Heart left ventricle (tissue), 16 donors: Measurements from ENCODE around the gene EPB41L2. TPM values are rescaled to one million over a fixed set of nuclear protein-coding genes. Genes with fewer than 3 reads are reported as not detected.
A peak's percentile ranks its signal among the peaks of the same experiment; 100 is the strongest.

Experiments used
- ATAC-seq, 4 donors: fragments of 200-7000 bp; cut with Tn5 transposase; one replicate each; pipeline ENCODE4 v1.9.1; 2020 to 2022; ENCODE audit warnings: moderate library complexity in 4 of 4, mild to moderate bottlenecking in 3 of 4, moderate number of reproducible peaks in 1 of 4
- DNase-seq, 5 donors: peaks; one replicate each; pipeline ENCODE4 v3.0.0-alpha.2; 2020
- H3K27ac ChIP-seq, 12 donors: fragments of 200-600 bp; sonication (generic) in 4 of 12; one replicate each; pipeline versions ENCODE4 v1.5.0 to v1.8.0; 2016 to 2022; ENCODE audit warnings: mild to moderate bottlenecking in 2 of 12
- H3K27me3 ChIP-seq, 9 donors: fragments of 200-600 bp; sonication (generic) in 2 of 9; one replicate each; pipeline versions ENCODE4 v1.5.1 to v1.8.0; 2016 to 2022; ENCODE audit warnings: mild to moderate bottlenecking in 3 of 9
- H3K36me3 ChIP-seq, 9 donors: fragments of 200-600 bp; sonication (generic) in 2 of 9; one replicate each; pipeline versions ENCODE4 v1.5.0 to v1.8.0; 2018 to 2022; ENCODE audit warnings: mild to moderate bottlenecking in 2 of 9
- H3K4me1 ChIP-seq, 12 donors: fragments of 200-600 bp; sonication (generic) in 4 of 12; one replicate each; pipeline versions ENCODE4 v1.5.0 to v1.8.0; 2016 to 2022; ENCODE audit warnings: mild to moderate bottlenecking in 3 of 12
- H3K4me3 ChIP-seq, 12 donors: fragments of 200-600 bp; sonication (generic) in 4 of 12; one replicate each; pipeline versions ENCODE4 v1.5.0 to v1.8.0; 2017 to 2022; ENCODE audit warnings: mild to moderate bottlenecking in 9 of 12, moderate library complexity in 4 of 12
- H3K9me3 ChIP-seq, 12 donors: fragments of 200-600 bp; sonication (generic) in 4 of 12; one replicate each; pipeline versions ENCODE4 v1.5.0 to v1.8.0; 2016 to 2022; ENCODE audit warnings: mild to moderate bottlenecking in 1 of 12
- CTCF ChIP-seq, 12 donors: fragments of 200-600 bp; sonication (generic) in 4 of 12; IDR thresholded peaks; one replicate each; pipeline versions ENCODE4 v1.5.0 to v1.8.0; 2018 to 2022; ENCODE audit warnings: antibody characterized with exemption in 12 of 12, mild to moderate bottlenecking in 5 of 12
- POLR2A ChIP-seq, 2 donors: fragments of 450-650 bp; IDR thresholded peaks; one replicate each; pipeline ENCODE4 v1.6.1; 2017; ENCODE audit warnings: antibody characterized with exemption in 2 of 2, mild to moderate bottlenecking in 2 of 2, moderate library complexity in 2 of 2
- WGBS, 4 donors: extraction: QIAGEN DNeasy Blood & Tissue Kit in 2 of 4; methylation state at CpG; one replicate each; pipeline versions ENCODE4 v1.1.5 to v1.1.7; 2013 to 2018; 5-methylcytosine and 5-hydroxymethylcytosine counted together
- intact Hi-C, 10 donors: fragments of 100-400 bp; cut with DNase I; formaldehyde crosslinking; loops; one replicate each; pipeline versions ENCODE4 v1.11.1 to v1.14.2; 2022
- polyA plus RNA-seq, 2 donors: library from polyadenylated mRNA; stranded (reverse); fragments of 200-250 nt; gene quantifications; one replicate each; pipeline ENCODE4 v1.2.3, GENCODE V29; 2013
- total RNA-seq, 9 donors: library from RNA; depleted of rRNA in 2 of 9; stranded (reverse); fragments of >200 nt in 2 of 9; fragmentation: NEBNext Ultra II Directional in 3 of 9; extraction: Animal tissue kit (Norgen Biotek cat#: 25700) in 3 of 9; gene quantifications; one replicate each; pipeline versions ENCODE4 v1.1.0 to v1.2.4, GENCODE V29; 2016 to 2023
- donor health status: ischemic (EF 13 %, LVEDD 7.1; RV severe dilation, severe dysfunction).
- donor health status: healthy with polysubstance abuse.
- donor health status: DM: no; HTN: yes; CAD: no.
- donor health status: DM: no; HTN: no; CAD: no.
- donor health status: ischemic (EF 25% LVEDD 6.9; RV normal size, moderate dysfunction).
- donor health status: ischemic (EF 25% LVEDD 5.7; RV mildly dilated, moderate dysfunction).
- donor health status: healthy.
- donor health status: DM: yes; HTN: yes; CAD: no.
- donor health status: ischemic (EF 35%, LVEDD 5.7; RV mildly dilated, moderate dysfunction).
- donor health status: nonischemic (EF 11% LVEDD 7.7; RV severe dilation, severe dysfunction).
- donor health status: DM: yes; HTN: yes; CAD: no.
- donor health status: PGD.
- donor health status: ischemic (EF 29% LVEDD 5.4; RV normal size, mild dysfunction).
- donor health status: nonischemic (EF 23%, LVEDD 6.1; RV moderate dilation, normal function).

EPB41L2 gene
- total and polyA plus RNA-seq, 11 donors: 21.3 to 115 (median 51.9) TPM

GRCh38 chr6:131035582-131035981 is 27.5 kb downstream of the EPB41L2 start:
- intact Hi-C loops: no loop called here
- no peaks in the 10 kb centered on the region for H3K27me3 ChIP-seq
- DNase-seq: no peak

GRCh38 chr6:131033631-131034030 is 29.4 kb downstream of the EPB41L2 start:
- intact Hi-C loops: no loop called here
- no peak for DNase-seq
- Histone ChIP-seq H3K9me3 (no peaks in the 10 kb centered on the region), H3K36me3 (no peaks in the 10 kb centered on the region), H3K27ac (no peak overlapping the region), H3K4me3 (no peak overlapping the region), H3K27me3 (no peaks in the 10 kb centered on the region), H3K4me1 (peaks cover 0 to 27% (median 15%) of the 10 kb centered on the region in 12 donors)
- ATAC-seq: no peak
- TF ChIP-seq POLR2A (IDR thresholded peaks at IDR 0.05): no peak
- TF ChIP-seq CTCF (IDR thresholded peaks at IDR 0.05): no peak
- 61 to 71% (median 67%) methylated on average over 1 of the region's 1 CpG for WGBS, 4 donors

More at GRCh38 chr6:131035582-131035981, 27.5 kb downstream of the EPB41L2 start:
- ATAC-seq: no peak
- H3K27ac ChIP-seq: no peak overlapping the region
- 89 to 97% (median 95%) methylated on average over 1 of the region's 1 CpG for WGBS, 4 donors
- no peaks in the 10 kb centered on the region for H3K9me3 ChIP-seq
- H3K36me3 ChIP-seq: no peaks in the 10 kb centered on the region
- H3K4me1 ChIP-seq: peaks cover 0 to 20% (median 5%) of the 10 kb centered on the region in 12 donors
- no peak overlapping the region for H3K4me3 ChIP-seq
- TF ChIP-seq POLR2A (IDR thresholded peaks at IDR 0.05) (no peak), CTCF (IDR thresholded peaks at IDR 0.05) (no peak)

- peak in 2 of 5 donors; percentile 38 to 52 for DNase-seq
- ATAC-seq: peak; percentile 65 to 81 (median 73)
- 38 to 44% (median 39%) methylated on average over 6 to 7 of the region's 7 CpGs for WGBS, 4 donors
- H3K9me3 ChIP-seq: no peaks in the 10 kb centered on the region
- no peak for TF ChIP-seq POLR2A (IDR thresholded peaks at IDR 0.05)
- no peak for TF ChIP-seq CTCF (IDR thresholded peaks at IDR 0.05)
- no peaks in the 10 kb centered on the region for H3K27me3 ChIP-seq
- no peaks in the 10 kb centered on the region for H3K36me3 ChIP-seq
- intact Hi-C loops: loop anchor here in 1 of 10 donors (5.0 kb wide), 1 partner anchor 33 kb away; the partner anchor contains the start of gene EPB41L2
- H3K4me3 ChIP-seq: no peak overlapping the region
- H3K27ac ChIP-seq: peak overlapping the region in 7 of 12 donors; percentile 1 to 49 (median 41)
- peaks cover 0 to 27% (median 13%) of the 10 kb centered on the region in 12 donors for H3K4me1 ChIP-seq
Measured at GRCh38 chr6:131029626-131030297, 33.3 kb downstream of the EPB41L2 start.

GRCh38 chr6:131027326-131027725 is 35.7 kb downstream of the EPB41L2 start:
- 89 to 98% (median 96%) methylated on average over 2 of the region's 2 CpGs for WGBS, 4 donors
- ATAC-seq (no peak), DNase-seq (no peak)
- no peak for TF ChIP-seq POLR2A (IDR thresholded peaks at IDR 0.05)
- Histone ChIP-seq H3K9me3 (no peaks in the 10 kb centered on the region), H3K27me3 (no peaks in the 10 kb centered on the region), H3K27ac (no peak overlapping the region), H3K4me3 (no peak overlapping the region), H3K36me3 (no peaks in the 10 kb centered on the region), H3K4me1 (peaks cover 0 to 34% (median 15%) of the 10 kb centered on the region in 12 donors)
- intact Hi-C loops: loop anchor here in 1 of 10 donors (5.0 kb wide), 1 partner anchor 35 kb away; the partner anchor contains the start of gene EPB41L2
